ENCODE data around the gene COMMD7. TPM values are rescaled to one million over a fixed set of nuclear protein-coding genes. Genes with fewer than 3 reads are reported as not detected.

Gene COMMD7
- total and polyA plus RNA-seq, 9 of the 15 experiments (the other 6 are each of a cell fraction or from before 2014, with no cell fraction given): 11.9 to 69.1 (median 34.7) TPM

- peak; percentile 63 for TF ChIP-seq TAF1 (IDR thresholded peaks at IDR 0.05; ENCODE audit: control insufficient read depth, extremely low read depth, insufficient read depth, low read length, severe bottlenecking)
- TF ChIP-seq FOXK1 (CRISPR knock-in tag; IDR thresholded peaks at IDR 0.05; ENCODE audit: borderline replicate concordance): no peak
- no peak for TF ChIP-seq ZNF324 (CRISPR knock-in tag; IDR thresholded peaks at IDR 0.05)
- TF ChIP-seq CGGBP1 (CRISPR knock-in tag; IDR thresholded peaks at IDR 0.05): no peak
- 0 out of 2 replicates have a peak, but pooled peaks have one; percentile 22 for TF ChIP-seq KLF1 (tag; IDR thresholded peaks at IDR 0.05)
- TF ChIP-seq ZNF140 (CRISPR knock-in tag; IDR thresholded peaks at IDR 0.05): no peak
- TF ChIP-seq SP1 (CRISPR knock-in tag; IDR thresholded peaks at IDR 0.05): peak; percentile 47; the same call in 1 of the 2 replicates
- TF ChIP-seq RBM25 (IDR thresholded peaks at IDR 0.05; ENCODE audit: low read depth, low read length, severe bottlenecking): peak; percentile 65
- no peak for TF ChIP-seq ESRRB (CRISPR knock-in tag; IDR thresholded peaks at IDR 0.05; ENCODE audit: borderline replicate concordance)
- no peak for TF ChIP-seq MBD2 (IDR thresholded peaks at IDR 0.05; ENCODE audit: borderline replicate concordance, low read depth)
- TF ChIP-seq SOX6 (IDR thresholded peaks at IDR 0.05): peak; percentile 66
- TF ChIP-seq ZNF668 (CRISPR knock-in tag; IDR thresholded peaks at IDR 0.05): no peak
- TF ChIP-seq ZBTB26 (CRISPR knock-in tag; IDR thresholded peaks at IDR 0.05): no peak; the same call in 1 of the 2 replicates
- TF ChIP-seq VEZF1 (CRISPR knock-in tag; IDR thresholded peaks at IDR 0.05): peak; percentile 100
- TF ChIP-seq KLF10 (CRISPR knock-in tag; IDR thresholded peaks at IDR 0.05): no peak
- TF ChIP-seq RAD51 (IDR thresholded peaks at IDR 0.05; ENCODE audit: borderline replicate concordance, low read depth): no peak
- TF ChIP-seq BRD4 (IDR thresholded peaks at IDR 0.05): no peak
- TF ChIP-seq FOXP4 (CRISPR knock-in tag; IDR thresholded peaks at IDR 0.05; ENCODE audit: borderline replicate concordance): no peak
- TF ChIP-seq KDM5B (IDR thresholded peaks at IDR 0.05; ENCODE audit: insufficient replicate concordance, low read depth, low read length): peak; percentile 32
- TF ChIP-seq CCAR2 (IDR thresholded peaks at IDR 0.05; ENCODE audit: low read depth, low read length): no peak
- no peak for TF ChIP-seq NR2C2 (CRISPR knock-in tag; IDR thresholded peaks at IDR 0.05)
- TF ChIP-seq NR2C2 (tag; IDR thresholded peaks at IDR 0.05): peak; percentile 61; the same call in 1 of the 2 replicates
- TF ChIP-seq TRIM24 (IDR thresholded peaks at IDR 0.05): no peak
- no peak for TF ChIP-seq HNRNPH1 (optimal IDR thresholded peaks at IDR 0.05; ENCODE audit: low read depth, low read length)
Measured at GRCh38 chr20:32761831-32762753, 18.8 kb upstream of the COMMD7 start, which contains the start of gene DNMT3B (continued).
